ENCODE results near the gene TNKS1BP1.

TNKS1BP1 gene

DNA sequence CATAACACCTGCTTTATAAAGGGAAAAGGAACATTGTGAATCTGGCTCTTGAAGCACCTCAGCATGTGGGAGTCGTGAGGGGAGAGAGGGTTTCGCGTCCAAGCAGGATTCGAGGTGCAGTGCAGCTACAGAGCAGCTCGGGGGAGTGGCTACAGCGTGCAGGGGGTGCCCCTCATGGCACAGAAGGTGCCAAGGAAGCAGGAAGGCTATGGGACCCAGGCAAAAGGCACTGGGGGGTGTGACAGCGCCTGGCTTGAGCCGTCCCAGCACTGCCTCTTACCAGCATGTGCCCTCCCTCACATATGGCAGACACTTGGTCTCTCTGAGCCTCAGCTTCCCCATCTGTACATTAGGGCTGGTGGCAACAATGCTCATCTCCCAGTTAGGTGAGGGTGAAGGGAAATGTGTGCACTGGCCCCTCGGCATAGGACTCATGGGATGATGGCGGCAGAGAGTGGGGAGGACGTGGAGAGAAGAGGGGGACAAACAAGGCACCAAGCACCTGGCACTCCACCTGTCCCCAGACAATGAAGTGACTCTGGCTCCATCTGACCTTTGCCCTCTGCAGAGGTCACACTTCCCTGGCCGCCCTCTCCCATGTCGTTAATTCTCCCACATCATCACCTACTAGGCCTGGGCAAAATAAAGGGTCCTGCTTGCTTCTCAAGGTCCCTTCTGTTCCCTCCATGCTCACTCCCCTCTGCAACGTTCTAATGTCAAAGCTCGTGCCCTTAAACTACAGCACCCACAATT is 10.4 kb downstream of the TNKS1BP1 start:
- no peaks in the 10 kb centered on the region for H3K9me3 ChIP-seq (ENCODE audit: low read length)
- H3K9me2 ChIP-seq (ENCODE audit: low read depth, low read length): no peaks in the 10 kb centered on the region
- H3K4me3 ChIP-seq (ENCODE audit: low read depth, low read length, poor library complexity, severe bottlenecking): no peak overlapping the region
- TF ChIP-seq, protein P1, sequence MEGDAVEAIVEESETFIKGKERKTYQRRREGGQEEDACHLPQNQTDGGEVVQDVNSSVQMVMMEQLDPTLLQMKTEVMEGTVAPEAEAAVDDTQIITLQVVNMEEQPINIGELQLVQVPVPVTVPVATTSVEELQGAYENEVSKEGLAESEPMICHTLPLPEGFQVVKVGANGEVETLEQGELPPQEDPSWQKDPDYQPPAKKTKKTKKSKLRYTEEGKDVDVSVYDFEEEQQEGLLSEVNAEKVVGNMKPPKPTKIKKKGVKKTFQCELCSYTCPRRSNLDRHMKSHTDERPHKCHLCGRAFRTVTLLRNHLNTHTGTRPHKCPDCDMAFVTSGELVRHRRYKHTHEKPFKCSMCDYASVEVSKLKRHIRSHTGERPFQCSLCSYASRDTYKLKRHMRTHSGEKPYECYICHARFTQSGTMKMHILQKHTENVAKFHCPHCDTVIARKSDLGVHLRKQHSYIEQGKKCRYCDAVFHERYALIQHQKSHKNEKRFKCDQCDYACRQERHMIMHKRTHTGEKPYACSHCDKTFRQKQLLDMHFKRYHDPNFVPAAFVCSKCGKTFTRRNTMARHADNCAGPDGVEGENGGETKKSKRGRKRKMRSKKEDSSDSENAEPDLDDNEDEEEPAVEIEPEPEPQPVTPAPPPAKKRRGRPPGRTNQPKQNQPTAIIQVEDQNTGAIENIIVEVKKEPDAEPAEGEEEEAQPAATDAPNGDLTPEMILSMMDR (IDR thresholded peaks at IDR 0.05; ENCODE audit: low read length): no peak
- TF ChIP-seq EZH2 (IDR thresholded peaks at IDR 0.05; ENCODE audit: borderline replicate concordance, low read length): no peak
- H3K27ac ChIP-seq (ENCODE audit: low read depth, low read length, poor library complexity, severe bottlenecking): no peak overlapping the region
- no peaks in the 10 kb centered on the region for H4K20me1 ChIP-seq (ENCODE audit: insufficient read depth, low read length)
- H2AFZ ChIP-seq (ENCODE audit: low read length): no peak overlapping the region
- peaks cover 61% of the 10 kb centered on the region for H3K36me3 ChIP-seq (ENCODE audit: insufficient read depth, low read length)
- no peaks in the 10 kb centered on the region for H3K79me2 ChIP-seq (ENCODE audit: insufficient read depth, low read length)
- no peaks in the 10 kb centered on the region for H3K27me3 ChIP-seq (ENCODE audit: insufficient read depth, low read length)
- no peak overlapping the region for H3K4me2 ChIP-seq (ENCODE audit: low read length)
- no peak overlapping the region for H3K9ac ChIP-seq (ENCODE audit: low read length)
- H3F3A ChIP-seq (ENCODE audit: insufficient read depth, low read length): no peaks in the 10 kb centered on the region
- H3K4me1 ChIP-seq (ENCODE audit: insufficient read depth, low read length, severe bottlenecking): no peaks in the 10 kb centered on the region

DNA sequence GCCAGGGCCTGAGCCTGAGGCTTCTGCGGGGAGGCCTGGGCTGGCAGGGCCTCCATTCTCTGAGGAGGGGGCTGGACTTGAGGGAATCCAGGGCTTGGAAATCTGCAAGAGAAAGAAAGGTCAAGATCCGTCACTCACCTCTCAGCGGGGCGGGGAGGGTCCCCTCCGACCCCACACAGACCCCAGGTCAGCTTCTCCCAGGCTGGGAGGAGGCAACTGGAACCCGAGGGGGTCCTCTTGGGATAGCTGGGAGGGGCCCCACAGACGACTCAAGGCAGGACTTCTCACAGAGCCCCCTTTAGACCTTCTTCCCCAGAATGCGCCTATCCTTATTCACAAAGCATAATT is 11.0 kb downstream of the TNKS1BP1 start:
- Histone ChIP-seq H3K36me3 (ENCODE audit: insufficient read depth, low read length) (peaks cover 66% of the 10 kb centered on the region), H3K9me3 (ENCODE audit: low read length) (no peaks in the 10 kb centered on the region)

DNA sequence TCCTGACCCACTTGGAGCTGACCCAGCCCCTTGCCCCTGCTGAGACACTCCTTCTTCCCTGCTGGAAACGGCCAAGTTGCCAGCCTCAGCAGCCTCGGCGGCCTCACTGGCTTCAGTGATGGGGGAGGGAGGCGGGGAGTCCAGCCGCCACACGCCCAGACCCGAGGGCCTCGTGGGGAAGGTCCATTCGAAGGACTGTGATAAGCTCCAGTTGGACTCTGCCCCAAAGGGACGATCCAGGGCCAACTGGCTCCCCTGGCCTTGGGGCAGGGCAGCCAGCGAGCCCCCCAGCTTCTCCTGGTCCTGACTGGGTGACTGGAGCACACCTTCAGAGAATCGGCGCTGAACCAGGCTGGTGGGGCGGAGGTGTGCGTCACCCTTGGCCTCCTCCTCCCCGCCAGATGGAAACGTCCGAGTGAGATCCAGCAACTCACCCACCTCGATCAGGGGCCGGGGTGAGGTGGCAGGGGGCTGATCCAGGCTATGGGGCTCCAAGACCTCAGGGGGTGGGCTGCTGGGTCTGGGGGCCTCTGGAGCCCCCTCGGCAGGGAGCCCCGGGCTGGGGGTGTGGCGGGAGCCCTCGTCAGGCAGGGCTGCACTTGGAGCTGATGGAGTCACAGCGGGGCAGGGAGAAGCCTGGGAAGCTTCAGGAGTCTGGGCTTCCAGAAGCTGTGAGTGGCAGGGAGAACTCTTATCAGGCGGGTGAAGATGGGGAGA is 11.5 kb downstream of the TNKS1BP1 start:
- Histone ChIP-seq H3K9me2 (ENCODE audit: low read depth, low read length) (no peaks in the 10 kb centered on the region), H2AFZ (ENCODE audit: low read length) (no peak overlapping the region), H3K36me3 (ENCODE audit: insufficient read depth, low read length) (peaks cover 63% of the 10 kb centered on the region), H3K27ac (ENCODE audit: low read depth, low read length, poor library complexity, severe bottlenecking) (no peak overlapping the region), H3K9ac (ENCODE audit: low read length) (no peak overlapping the region), H3K4me3 (ENCODE audit: low read depth, low read length, poor library complexity, severe bottlenecking) (no peak overlapping the region), H3K4me1 (ENCODE audit: insufficient read depth, low read length, severe bottlenecking) (no peaks in the 10 kb centered on the region), H3K9me3 (ENCODE audit: low read length) (no peaks in the 10 kb centered on the region), H3K27me3 (ENCODE audit: insufficient read depth, low read length) (no peaks in the 10 kb centered on the region), H3K79me2 (ENCODE audit: insufficient read depth, low read length) (no peaks in the 10 kb centered on the region), H3K4me2 (ENCODE audit: low read length) (no peak overlapping the region), H3F3A (ENCODE audit: insufficient read depth, low read length) (no peaks in the 10 kb centered on the region), H4K20me1 (ENCODE audit: insufficient read depth, low read length) (no peaks in the 10 kb centered on the region)
- TF ChIP-seq, protein P1 (IDR thresholded peaks at IDR 0.05; ENCODE audit: low read length): no peak
- no peak for TF ChIP-seq EZH2 (IDR thresholded peaks at IDR 0.05; ENCODE audit: borderline replicate concordance, low read length)

More for the DNA sequence above, 11.0 kb downstream of the TNKS1BP1 start:
- no peak overlapping the region for H3K4me3 ChIP-seq (ENCODE audit: low read depth, low read length, poor library complexity, severe bottlenecking)
- H3K27me3 ChIP-seq (ENCODE audit: insufficient read depth, low read length): no peaks in the 10 kb centered on the region
- H3K9me2 ChIP-seq (ENCODE audit: low read depth, low read length): no peaks in the 10 kb centered on the region
- TF ChIP-seq, protein P1 (IDR thresholded peaks at IDR 0.05; ENCODE audit: low read length): no peak
- TF ChIP-seq EZH2 (IDR thresholded peaks at IDR 0.05; ENCODE audit: borderline replicate concordance, low read length): no peak
- no peak overlapping the region for H3K27ac ChIP-seq (ENCODE audit: low read depth, low read length, poor library complexity, severe bottlenecking)
- no peak overlapping the region for H3K4me2 ChIP-seq (ENCODE audit: low read length)
- H3F3A ChIP-seq (ENCODE audit: insufficient read depth, low read length): no peaks in the 10 kb centered on the region
- no peak overlapping the region for H2AFZ ChIP-seq (ENCODE audit: low read length)
- H4K20me1 ChIP-seq (ENCODE audit: insufficient read depth, low read length): no peaks in the 10 kb centered on the region
- no peak overlapping the region for H3K9ac ChIP-seq (ENCODE audit: low read length)
- H3K4me1 ChIP-seq (ENCODE audit: insufficient read depth, low read length, severe bottlenecking): no peaks in the 10 kb centered on the region
- no peaks in the 10 kb centered on the region for H3K79me2 ChIP-seq (ENCODE audit: insufficient read depth, low read length)

All from OCI-LY1 (cell line).